Thymus (tissue), 11 donors: ENCODE measurements around the gene CDC42BPB. TPM values are rescaled to one million over a fixed set of nuclear protein-coding genes. Genes with fewer than 3 reads are reported as not detected.
"Not testable (repeated sequence)": the region's sequence is repeated elsewhere in the genome, so short reads cannot be mapped to it uniquely, and the experiment has no call there.

Experiments
- DNase-seq, 9 donors: peaks; one replicate each; pipeline ENCODE4 v3.0.0-alpha.2; 2013; ENCODE audit warnings: low spot score in 9 of 9, low read depth in 6 of 9, missing footprints in 1 of 9
- H3K27ac ChIP-seq, 2 donors: one replicate each; pipeline ENCODE4 v1.5.1; 2013; ENCODE audit warnings: control low read depth in 1 of 2, low read depth in 1 of 2, low read length in 1 of 2, mild to moderate bottlenecking in 1 of 2, moderate library complexity in 1 of 2
- H3K27me3 ChIP-seq, 2 donors: one replicate each; pipeline ENCODE4 v1.5.1; 2013; ENCODE audit warnings: low read length in 1 of 2; ENCODE audit not compliant: control insufficient read depth in 2 of 2, insufficient read depth in 1 of 2
- H3K36me3 ChIP-seq, 2 donors: one replicate each; pipeline ENCODE4 v1.5.1; 2013; ENCODE audit warnings: low read length in 1 of 2, mild to moderate bottlenecking in 1 of 2, moderate library complexity in 1 of 2; ENCODE audit not compliant: control insufficient read depth in 2 of 2, insufficient read depth in 2 of 2
- H3K4me1 ChIP-seq, 2 donors: one replicate each; pipeline ENCODE4 v1.5.1; 2013; ENCODE audit warnings: low read length in 2 of 2; ENCODE audit not compliant: control insufficient read depth in 2 of 2, insufficient read depth in 2 of 2
- H3K4me3 ChIP-seq, 2 donors: one replicate each; pipeline ENCODE4 v1.5.1; 2013; ENCODE audit warnings: low read length in 2 of 2, control low read depth in 1 of 2, mild to moderate bottlenecking in 1 of 2
- H3K9me3 ChIP-seq, 2 donors: one replicate each; pipeline ENCODE4 v1.5.1; 2013; ENCODE audit warnings: low read length in 1 of 2, mild to moderate bottlenecking in 1 of 2; ENCODE audit not compliant: control insufficient read depth in 2 of 2, insufficient read depth in 1 of 2
- WGBS: extraction: QIAGEN DNeasy Blood & Tissue Kit; methylation state at CpG from one replicate; pipeline ENCODE4 v1.1.7; 2013; 5-methylcytosine and 5-hydroxymethylcytosine counted together
- polyA plus RNA-seq: library from polyadenylated mRNA; stranded (reverse); fragments of 200-250 nt; gene quantifications from one replicate; pipeline ENCODE4 v1.2.3, GENCODE V29; 2013
- total RNA-seq: library from RNA; stranded (reverse); fragments of 120-200 nt; gene quantifications from one replicate; pipeline ENCODE4 v1.2.4, GENCODE V29; 2013
- donor health status: healthy.

Gene CDC42BPB
- total and polyA plus RNA-seq, 2 donors: 7.6 to 16.3 TPM

DNA sequence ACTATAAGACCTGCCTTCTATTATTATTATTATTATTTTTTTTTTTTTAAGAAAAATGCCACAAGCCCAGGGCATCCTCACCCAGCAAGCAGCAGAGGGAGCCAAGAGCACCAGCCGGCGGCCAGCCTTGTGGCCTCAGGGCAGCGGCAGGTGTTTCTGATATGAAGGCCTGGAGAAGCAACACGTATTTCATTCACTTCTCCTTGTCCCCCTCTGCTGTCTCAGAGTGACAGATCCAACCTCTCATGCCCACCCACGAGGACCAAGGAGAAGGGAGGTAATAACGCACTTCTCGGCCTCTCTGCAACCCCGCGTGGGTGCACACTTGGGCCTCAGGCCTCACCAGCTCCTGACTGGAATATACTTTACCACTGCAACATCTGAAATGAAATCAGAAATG is 25.4 kb downstream of the CDC42BPB start:
- H3K36me3 ChIP-seq: no peaks in the 10 kb centered on the region
- WGBS: 95% methylated on average over 9 of the region's 9 CpGs
- no peaks in the 10 kb centered on the region for H3K9me3 ChIP-seq
- no peak overlapping the region for H3K4me3 ChIP-seq
- DNase-seq: no peak
- H3K27ac ChIP-seq: no peak overlapping the region
- H3K4me1 ChIP-seq: no peaks in the 10 kb centered on the region
- no peaks in the 10 kb centered on the region for H3K27me3 ChIP-seq

- no peak for DNase-seq
- H3K27ac ChIP-seq: no peak overlapping the region
- no peaks in the 10 kb centered on the region for H3K27me3 ChIP-seq
- H3K4me3 ChIP-seq: no peak overlapping the region
- WGBS: 98% methylated on average over 6 of the region's 6 CpGs
- no peaks in the 10 kb centered on the region for H3K36me3 ChIP-seq
- H3K9me3 ChIP-seq: no peaks in the 10 kb centered on the region
- H3K4me1 ChIP-seq: no peaks in the 10 kb centered on the region
Measured at GRCh38 chr14:103031566-103031911, 25.8 kb downstream of the CDC42BPB start.

GRCh38 chr14:103030741-103031565 is 26.4 kb downstream of the CDC42BPB start:
- 93% methylated on average over 13 of the region's 13 CpGs for WGBS
- Histone ChIP-seq H3K4me3 (no peak overlapping the region), H3K27ac (no peak overlapping the region), H3K4me1 (no peaks in the 10 kb centered on the region), H3K36me3 (no peaks in the 10 kb centered on the region), H3K9me3 (no peaks in the 10 kb centered on the region), H3K27me3 (no peaks in the 10 kb centered on the region)
- DNase-seq: no peak

DNA sequence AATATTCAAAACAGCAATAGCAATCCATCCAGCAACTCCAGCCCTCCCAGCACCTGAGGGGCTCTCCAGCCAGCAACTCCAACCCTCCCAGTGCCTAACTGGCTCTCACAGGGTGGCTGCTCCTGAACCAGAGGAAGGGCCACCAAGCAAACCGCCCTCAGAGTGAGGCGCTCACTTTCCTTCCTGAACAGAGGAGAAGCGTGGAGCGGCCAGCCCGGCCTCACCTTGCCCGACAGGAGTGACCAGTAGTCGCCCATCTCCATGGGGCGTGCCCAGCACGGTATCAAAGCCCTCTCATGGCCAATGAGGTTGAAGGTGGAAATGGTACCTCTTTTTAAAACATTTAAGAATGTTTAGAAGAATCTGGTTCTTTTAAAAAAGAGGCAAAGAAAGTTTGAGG is 27.4 kb downstream of the CDC42BPB start:
- no peaks in the 10 kb centered on the region for H3K9me3 ChIP-seq
- H3K27ac ChIP-seq: no peak overlapping the region
- H3K4me1 ChIP-seq: no peaks in the 10 kb centered on the region
- no peaks in the 10 kb centered on the region for H3K27me3 ChIP-seq
- H3K4me3 ChIP-seq: no peak overlapping the region
- 99% methylated on average over 9 of the region's 9 CpGs for WGBS
- no peak for DNase-seq
- no peaks in the 10 kb centered on the region for H3K36me3 ChIP-seq

GRCh38 chr14:103028772-103029171 is 28.6 kb downstream of the CDC42BPB start:
- H3K27ac ChIP-seq: no peak overlapping the region
- no peaks in the 10 kb centered on the region for H3K27me3 ChIP-seq
- peaks cover 0 to 3% of the 10 kb centered on the region in 2 donors for H3K4me1 ChIP-seq
- H3K4me3 ChIP-seq: no peak overlapping the region
- H3K9me3 ChIP-seq: no peaks in the 10 kb centered on the region
- no peak for DNase-seq
- no peaks in the 10 kb centered on the region for H3K36me3 ChIP-seq

DNA sequence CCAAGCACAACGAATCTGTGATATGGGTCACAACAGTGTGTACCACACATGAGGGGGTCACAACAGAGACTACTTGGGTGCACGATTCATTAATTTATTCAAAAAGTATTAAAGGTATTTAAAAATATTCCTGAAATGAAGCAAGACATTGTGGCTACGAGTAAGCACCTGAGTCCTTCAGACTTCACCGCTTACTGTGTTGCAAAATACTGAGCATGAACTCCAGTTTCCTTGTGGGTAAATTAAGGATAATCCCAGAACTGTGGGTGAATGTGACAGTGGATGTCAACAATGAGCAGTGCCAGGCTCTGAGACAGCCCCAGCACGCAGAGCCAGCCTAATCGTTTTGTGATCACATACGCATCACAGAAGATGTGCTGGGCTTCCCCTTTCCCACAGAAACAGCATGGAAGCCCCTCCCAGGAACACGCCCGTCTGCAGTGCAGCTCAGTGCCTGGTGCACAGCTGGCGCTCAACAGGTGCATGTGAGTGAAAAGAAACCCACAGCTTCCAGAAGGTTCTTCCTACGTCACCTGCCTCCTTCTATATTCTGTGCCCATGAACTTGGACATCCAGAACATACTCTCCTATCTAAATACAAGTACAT is 29.1 kb downstream of the CDC42BPB start:
- Histone ChIP-seq H3K27ac (no peak overlapping the region), H3K4me3 (no peak overlapping the region), H3K27me3 (no peaks in the 10 kb centered on the region), H3K36me3 (no peaks in the 10 kb centered on the region), H3K9me3 (no peaks in the 10 kb centered on the region), H3K4me1 (peaks cover 0 to 4% of the 10 kb centered on the region in 2 donors)
- 65% methylated on average over 11 of the region's 11 CpGs for WGBS
- peak in 4 of 9 donors; percentile 15 to 45 (median 17) for DNase-seq

- H3K36me3 ChIP-seq: no peaks in the 10 kb centered on the region
- H3K27me3 ChIP-seq: no peaks in the 10 kb centered on the region
- 96% methylated on average over 3 of the region's 3 CpGs for WGBS
- H3K4me1 ChIP-seq: peaks cover 0 to 4% of the 10 kb centered on the region in 2 donors
- H3K27ac ChIP-seq: no peak overlapping the region
- DNase-seq: no peak
- no peaks in the 10 kb centered on the region for H3K9me3 ChIP-seq
- no peak overlapping the region for H3K4me3 ChIP-seq
Measured at GRCh38 chr14:103027451-103027850, 29.9 kb downstream of the CDC42BPB start.

DNA sequence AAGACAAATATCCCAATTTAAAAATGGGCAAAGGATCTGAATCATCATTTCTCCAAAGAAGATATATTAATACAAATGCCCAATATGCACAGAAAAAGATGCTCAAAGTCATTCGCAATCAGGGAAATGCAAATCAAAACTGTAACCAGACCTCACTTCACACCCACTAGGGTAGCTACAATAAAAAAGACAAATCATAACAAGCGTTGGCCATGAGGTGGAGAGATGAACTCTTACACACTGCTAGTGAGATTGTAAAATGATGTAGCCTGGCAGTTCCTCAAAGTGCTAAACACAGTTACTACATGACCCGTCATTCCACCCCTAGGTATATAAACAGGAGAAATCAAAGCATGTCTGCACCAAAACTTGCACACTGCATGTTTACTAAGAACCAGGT is 30.4 kb downstream of the CDC42BPB start:
- Histone ChIP-seq H3K4me1 (peaks cover 0 to 5% of the 10 kb centered on the region in 2 donors), H3K27ac (no peak overlapping the region), H3K9me3 (no peaks in the 10 kb centered on the region), H3K27me3 (no peaks in the 10 kb centered on the region), H3K36me3 (no peaks in the 10 kb centered on the region), H3K4me3 (no peak overlapping the region)
- DNase-seq: no peak
- 97% methylated on average over 3 of the region's 3 CpGs for WGBS

- not testable (repeated sequence) for H3K36me3 ChIP-seq, H3K27me3 ChIP-seq, H3K9me3 ChIP-seq, H3K4me3 ChIP-seq, H3K27ac ChIP-seq, H3K4me1 ChIP-seq, DNase-seq
- WGBS: 97% methylated on average over 6 of the region's 6 CpGs
Measured at GRCh38 chr14:103026196-103026595, 31.2 kb downstream of the CDC42BPB start.
